Neuronal stem cell (in vitro differentiated cells): ENCODE measurements around the gene STAT6.
"Not testable (repeated sequence)": the region's sequence is repeated elsewhere in the genome, so short reads cannot be mapped to it uniquely, and the experiment has no call there.

ENCODE experiments used
- DNase-seq: peaks from one replicate; pipeline ENCODE4 v3.0.0-alpha.2; 2013; ENCODE audit warnings: low spot score
- H2AFZ ChIP-seq: one replicate; pipeline ENCODE4 v1.6.1; 2013; ENCODE audit warnings: mild to moderate bottlenecking, low read length, inconsistent platforms
- H2AK5ac ChIP-seq: 2 replicates; pipeline ENCODE4 v1.6.1; 2013; ENCODE audit warnings: low read depth, mild to moderate bottlenecking, inconsistent platforms, low read length, moderate library complexity, mixed read lengths
- H2BK120ac ChIP-seq: 2 replicates; pipeline ENCODE4 v1.6.1; 2013; ENCODE audit warnings: low read depth, mild to moderate bottlenecking, inconsistent platforms, low read length, moderate library complexity, mixed read lengths
- H2BK12ac ChIP-seq: one replicate; pipeline ENCODE4 v1.6.1; 2013; ENCODE audit warnings: low read length, inconsistent platforms
- H2BK15ac ChIP-seq: 2 replicates; pipeline ENCODE4 v1.6.1; 2013; ENCODE audit warnings: mild to moderate bottlenecking, low read length, inconsistent platforms, mixed read lengths
- H2BK5ac ChIP-seq: one replicate; pipeline ENCODE4 v1.6.1; 2013; ENCODE audit warnings: inconsistent platforms, mild to moderate bottlenecking, low read length, moderate library complexity
- H3K14ac ChIP-seq: one replicate; pipeline ENCODE4 v1.6.1; 2013; ENCODE audit warnings: low read length, inconsistent platforms
- H3K18ac ChIP-seq: 2 replicates; pipeline ENCODE4 v1.6.1; 2013; ENCODE audit warnings: low read length, inconsistent platforms
- H3K23ac ChIP-seq: 2 replicates; pipeline ENCODE4 v1.6.1; 2013; ENCODE audit warnings: low read depth, mild to moderate bottlenecking, mixed read lengths, low read length, inconsistent platforms; ENCODE audit not compliant: poor library complexity
- H3K27ac ChIP-seq: replicated peaks from 3 replicates; pipeline ENCODE4 v1.5.1; 2013; ENCODE audit warnings: low read length, inconsistent platforms
- H3K27me3 ChIP-seq, 3 experiments: 2 replicates each; pipeline ENCODE4 v1.6.1; 2013; ENCODE audit warnings: low read length in 3 of 3, mild to moderate bottlenecking in 2 of 3, inconsistent platforms in 1 of 3, low read depth in 1 of 3, mixed read lengths in 1 of 3, moderate library complexity in 1 of 3; ENCODE audit not compliant: control insufficient read depth in 3 of 3, insufficient read depth in 3 of 3
- H3K36me3 ChIP-seq, 2 donors: replicated peaks in 1 of 2; 2 replicates each; pipeline ENCODE4 v1.6.1; 2013; ENCODE audit warnings: low read length in 2 of 2; ENCODE audit not compliant: control insufficient read depth in 2 of 2, insufficient read depth in 2 of 2
- H3K4ac ChIP-seq: 2 replicates; pipeline ENCODE4 v1.6.1; 2013; ENCODE audit warnings: inconsistent platforms, mild to moderate bottlenecking, low read length, moderate library complexity
- H3K4me1 ChIP-seq, 2 donors: 1 replicate in 1 of 2; 2 replicates in 1 of 2; pipeline ENCODE4 v1.6.1; 2013; ENCODE audit warnings: low read length in 2 of 2, low read depth in 1 of 2; ENCODE audit not compliant: control insufficient read depth in 2 of 2, insufficient read depth in 1 of 2
- H3K4me2 ChIP-seq: one replicate; pipeline ENCODE4 v1.6.1; 2013; ENCODE audit warnings: mild to moderate bottlenecking, low read length, inconsistent platforms; ENCODE audit not compliant: insufficient read depth, poor library complexity, severe bottlenecking
- H3K4me3 ChIP-seq, 2 donors: 2 replicates each; pipeline ENCODE4 v1.5.1; 2013; ENCODE audit warnings: low read length in 2 of 2, mild to moderate bottlenecking in 2 of 2, inconsistent platforms in 1 of 2, moderate library complexity in 1 of 2
- H3K79me1 ChIP-seq: one replicate; pipeline ENCODE4 v1.6.1; 2013; ENCODE audit warnings: low read depth, mild to moderate bottlenecking, inconsistent platforms, low read length, moderate library complexity
- H3K9ac ChIP-seq: one replicate; pipeline ENCODE4 v1.6.1; 2013; ENCODE audit warnings: mild to moderate bottlenecking, low read depth, low read length, inconsistent platforms; ENCODE audit not compliant: poor library complexity
- H3K9me3 ChIP-seq, 2 donors: replicated peaks in 1 of 2; 2 replicates each; pipeline versions ENCODE3 to v1.6.1; 2013; ENCODE audit warnings: low read length in 2 of 2, mild to moderate bottlenecking in 2 of 2, inconsistent platforms in 1 of 2, low read depth in 1 of 2, mixed read lengths in 1 of 2, moderate library complexity in 1 of 2; ENCODE audit not compliant: control insufficient read depth in 2 of 2, insufficient read depth in 1 of 2
- H4K8ac ChIP-seq: one replicate; pipeline ENCODE4 v1.6.1; 2013; ENCODE audit warnings: low read depth, mild to moderate bottlenecking, inconsistent platforms, low read length, moderate library complexity
- H4K91ac ChIP-seq: one replicate; pipeline ENCODE4 v1.6.1; 2013; ENCODE audit warnings: low read length, low read depth, mild to moderate bottlenecking, inconsistent platforms; ENCODE audit not compliant: poor library complexity
- WGBS, 2 donors: extraction: QIAGEN DNeasy Blood & Tissue Kit; methylation state at CpG; one replicate each; pipeline ENCODE4 v1.1.7; 2013; ENCODE audit warnings: missing lambda C conversion rate in 2 of 2, mixed read lengths in 1 of 2; ENCODE audit not compliant: insufficient read length in 2 of 2, insufficient replicate concordance in 1 of 2; ENCODE audit errors: extremely low coverage in 2 of 2; 5-methylcytosine and 5-hydroxymethylcytosine counted together

Gene STAT6

DNA sequence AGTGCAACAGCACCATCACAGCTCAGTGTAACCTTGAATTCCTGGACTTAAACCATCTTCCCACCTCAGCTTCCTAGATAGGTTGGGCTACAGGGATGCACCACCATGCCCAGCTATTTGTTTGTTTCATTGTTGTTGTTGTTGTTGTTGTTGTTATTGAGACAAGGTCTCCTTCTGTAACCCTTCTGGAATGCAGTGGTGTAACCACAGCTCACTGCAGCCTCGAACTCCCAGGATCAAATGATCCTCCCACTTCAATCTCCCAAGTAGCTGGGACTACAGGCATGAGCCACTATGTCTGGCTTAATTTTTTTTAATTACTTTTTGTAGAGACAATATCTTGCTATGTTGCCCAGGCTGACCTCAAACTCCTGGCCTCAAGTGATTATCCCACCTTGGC lies 31.3 kb downstream of the STAT6 start:
- H3K9ac ChIP-seq = no peak overlapping the region
- no peak overlapping the region for H3K4ac ChIP-seq
- no peak overlapping the region for H3K14ac ChIP-seq
- H3K27ac ChIP-seq = no peak overlapping the region
- H2BK5ac ChIP-seq = no peak overlapping the region
- H2BK120ac ChIP-seq = no peak overlapping the region
- H3K9me3 ChIP-seq = no peaks in the 10 kb centered on the region
- no peak overlapping the region for H3K4me2 ChIP-seq
- H3K18ac ChIP-seq = no peak overlapping the region
- H2BK12ac ChIP-seq = no peak overlapping the region
- H3K23ac ChIP-seq = no peak overlapping the region
- peaks cover 3 to 11% of the 10 kb centered on the region in 2 donors for H3K36me3 ChIP-seq
- WGBS, 2 donors = no CpG with 5 or more reads among the region's 1 CpG
- H3K79me1 ChIP-seq = peaks cover 5% of the 10 kb centered on the region
- H4K8ac ChIP-seq = no peak overlapping the region
- H3K4me1 ChIP-seq = peaks cover 0 to 4% of the 10 kb centered on the region in 2 donors
- no peak overlapping the region for H3K4me3 ChIP-seq
- no peak overlapping the region for H4K91ac ChIP-seq
- H2BK15ac ChIP-seq = no peak overlapping the region
- DNase-seq = no peak
- H3K27me3 ChIP-seq = no peaks in the 10 kb centered on the region
- H2AFZ ChIP-seq = no peak overlapping the region
- no peak overlapping the region for H2AK5ac ChIP-seq

- peak; percentile 100 for DNase-seq
- H2AFZ ChIP-seq = peak within 1 kb of the TSS; percentile 82
- H3K4me3 ChIP-seq = peak within 1 kb of the TSS; percentile 95 to 96
- H3K79me1 ChIP-seq = peaks cover 5% of the 10 kb centered on the region
- H3K27ac ChIP-seq = peak within 1 kb of the TSS; percentile 48
- H4K91ac ChIP-seq = no peak within 1 kb of the TSS
- no peak within 1 kb of the TSS for H2BK5ac ChIP-seq
- no peak within 1 kb of the TSS for H4K8ac ChIP-seq
- H3K4me1 ChIP-seq = peaks cover 0 to 4% of the 10 kb centered on the region in 2 donors
- H3K23ac ChIP-seq = peak within 1 kb of the TSS; percentile 25
- no peak within 1 kb of the TSS for H2BK120ac ChIP-seq
- no peaks in the 10 kb centered on the region for H3K27me3 ChIP-seq
- WGBS, 2 donors = no CpG with 5 or more reads among the region's 39 CpGs
- peak within 1 kb of the TSS; percentile 62 for H2BK15ac ChIP-seq
- H3K14ac ChIP-seq = peak within 1 kb of the TSS; percentile 41
- peak within 1 kb of the TSS; percentile 94 for H3K9ac ChIP-seq
- H2BK12ac ChIP-seq = no peak within 1 kb of the TSS
- H3K18ac ChIP-seq = peak within 1 kb of the TSS; percentile 95
- peak within 1 kb of the TSS; percentile 92 for H3K4me2 ChIP-seq
- H2AK5ac ChIP-seq = peak within 1 kb of the TSS; percentile 91
- H3K9me3 ChIP-seq = no peaks in the 10 kb centered on the region
- peaks cover 3 to 22% of the 10 kb centered on the region in 2 donors for H3K36me3 ChIP-seq
- H3K4ac ChIP-seq = no peak within 1 kb of the TSS
Observed at GRCh38 chr12:57078519-57079404, 32.4 kb downstream of the STAT6 start, which contains the start of gene NEMP1. TSS of gene NEMP1 (minus strand) at chr12:57078791. CDS start at chr12:57078745, 46 bp downstream.

- H2BK5ac ChIP-seq, DNase-seq, H3K27me3 ChIP-seq, H3K4me2 ChIP-seq, H3K23ac ChIP-seq, H2BK12ac ChIP-seq, H2AK5ac ChIP-seq, H3K27ac ChIP-seq, H3K4me1 ChIP-seq, H2BK15ac ChIP-seq, H2BK120ac ChIP-seq, H3K9me3 ChIP-seq, H4K8ac ChIP-seq, H3K4ac ChIP-seq, H3K9ac ChIP-seq, H3K18ac ChIP-seq, H4K91ac ChIP-seq, H3K4me3 ChIP-seq, H3K79me1 ChIP-seq, H2AFZ ChIP-seq, H3K14ac ChIP-seq: not testable (repeated sequence)
- no CpG with 5 or more reads among the region's 6 CpGs for WGBS, 2 donors
- H3K36me3 ChIP-seq = peaks cover 15 to 70% of the 10 kb centered on the region in 2 donors
Observed at GRCh38 chr12:57073566-57074450, 37.4 kb downstream of the STAT6 start.
